Measurements from ENCODE around the gene ARID3A.
A peak's percentile ranks its signal among the peaks of the same experiment; 100 is the strongest.
"Not testable (repeated sequence)": the region's sequence is repeated elsewhere in the genome, so short reads cannot be mapped to it uniquely, and the experiment has no call there.

The ARID3A gene

DNA sequence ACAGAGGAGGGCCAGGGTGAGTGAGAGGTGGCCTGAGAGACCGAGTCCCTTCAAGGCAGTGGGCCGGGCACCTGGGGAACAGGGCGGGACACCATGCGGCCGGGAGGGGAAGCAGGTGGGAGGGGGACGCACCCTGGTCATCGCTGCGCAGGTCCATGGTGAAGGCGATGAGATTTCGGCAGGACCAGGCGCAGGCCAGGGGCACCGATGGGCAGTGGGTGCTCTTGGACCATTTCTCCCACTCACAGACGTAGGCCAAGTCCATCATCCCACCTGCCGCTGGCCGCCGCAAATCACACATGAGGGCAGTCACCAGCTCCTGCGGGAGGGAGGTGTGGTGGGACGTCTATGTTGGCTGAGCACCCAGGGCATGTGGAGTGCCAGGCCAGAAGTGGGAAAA, 35.0 kb upstream of the ARID3A start:
- Histone ChIP-seq H3K4me3 (no peak overlapping the region), H3K4me1 (peaks cover 0 to 24% (median 8%) of the 10 kb centered on the region in 4 donors), H3K27me3 (no peaks in the 10 kb centered on the region), H3K36me3 (peaks cover 8 to 53% (median 41%) of the 10 kb centered on the region in 3 donors), H3K9me3 (no peaks in the 10 kb centered on the region), H3K27ac (no peak overlapping the region)
- TF ChIP-seq, protein P1, sequence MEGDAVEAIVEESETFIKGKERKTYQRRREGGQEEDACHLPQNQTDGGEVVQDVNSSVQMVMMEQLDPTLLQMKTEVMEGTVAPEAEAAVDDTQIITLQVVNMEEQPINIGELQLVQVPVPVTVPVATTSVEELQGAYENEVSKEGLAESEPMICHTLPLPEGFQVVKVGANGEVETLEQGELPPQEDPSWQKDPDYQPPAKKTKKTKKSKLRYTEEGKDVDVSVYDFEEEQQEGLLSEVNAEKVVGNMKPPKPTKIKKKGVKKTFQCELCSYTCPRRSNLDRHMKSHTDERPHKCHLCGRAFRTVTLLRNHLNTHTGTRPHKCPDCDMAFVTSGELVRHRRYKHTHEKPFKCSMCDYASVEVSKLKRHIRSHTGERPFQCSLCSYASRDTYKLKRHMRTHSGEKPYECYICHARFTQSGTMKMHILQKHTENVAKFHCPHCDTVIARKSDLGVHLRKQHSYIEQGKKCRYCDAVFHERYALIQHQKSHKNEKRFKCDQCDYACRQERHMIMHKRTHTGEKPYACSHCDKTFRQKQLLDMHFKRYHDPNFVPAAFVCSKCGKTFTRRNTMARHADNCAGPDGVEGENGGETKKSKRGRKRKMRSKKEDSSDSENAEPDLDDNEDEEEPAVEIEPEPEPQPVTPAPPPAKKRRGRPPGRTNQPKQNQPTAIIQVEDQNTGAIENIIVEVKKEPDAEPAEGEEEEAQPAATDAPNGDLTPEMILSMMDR (IDR thresholded peaks at IDR 0.05): no peak
- intact Hi-C loops (cut with DNase I; ENCODE audit: low total_unique reads): no loop called here
- DNase-seq: no peak

DNA sequence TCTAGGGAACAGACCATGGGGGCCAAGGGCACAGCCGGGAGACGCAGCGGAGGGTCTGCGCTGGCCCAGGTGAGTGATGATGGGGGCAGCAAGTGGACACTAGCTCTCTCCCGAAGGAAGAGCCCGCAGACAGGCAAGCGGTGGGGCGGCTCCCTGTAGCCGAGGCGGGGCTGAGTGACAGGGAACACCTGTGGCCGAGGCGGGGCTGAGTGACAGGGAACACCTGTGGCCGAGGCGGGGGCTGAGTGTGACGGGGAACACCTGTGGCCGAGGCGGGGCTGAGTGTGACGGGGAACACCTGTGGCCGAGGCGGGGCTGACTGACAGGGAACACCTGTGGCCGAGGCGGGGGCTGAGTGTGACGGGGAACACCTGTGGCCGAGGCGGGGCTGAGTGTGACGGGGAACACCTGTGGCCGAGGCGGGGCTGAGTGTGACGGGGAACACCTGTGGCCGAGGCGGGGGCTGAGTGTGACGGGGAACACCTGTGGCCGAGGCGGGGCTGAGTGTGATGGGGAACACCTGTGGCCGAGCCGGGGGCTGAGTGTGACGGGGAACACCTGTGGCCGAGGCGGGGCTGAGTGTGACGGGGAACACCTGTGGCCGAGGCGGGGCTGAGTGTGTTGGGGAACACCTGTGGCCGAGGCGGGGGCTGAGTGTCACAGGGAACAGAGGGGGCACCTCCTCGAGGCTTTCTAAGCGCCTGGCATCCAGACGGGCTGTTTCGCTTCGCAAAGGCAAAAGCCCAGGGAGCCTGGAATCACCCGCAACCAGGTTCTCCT, 34.2 kb upstream of the ARID3A start:
- Histone ChIP-seq H3K36me3 (peaks cover 6 to 48% (median 33%) of the 10 kb centered on the region in 3 donors), H3K27ac (peak overlapping the region; percentile 79 to 94), H3K4me1 (peaks cover 0 to 24% (median 8%) of the 10 kb centered on the region in 4 donors), H3K4me3 (peak overlapping the region; percentile 62 to 87)
- intact Hi-C loops (cut with DNase I; ENCODE audit: low total_unique reads); H3K27me3 ChIP-seq; H3K9me3 ChIP-seq; DNase-seq: not testable (repeated sequence)

DNA sequence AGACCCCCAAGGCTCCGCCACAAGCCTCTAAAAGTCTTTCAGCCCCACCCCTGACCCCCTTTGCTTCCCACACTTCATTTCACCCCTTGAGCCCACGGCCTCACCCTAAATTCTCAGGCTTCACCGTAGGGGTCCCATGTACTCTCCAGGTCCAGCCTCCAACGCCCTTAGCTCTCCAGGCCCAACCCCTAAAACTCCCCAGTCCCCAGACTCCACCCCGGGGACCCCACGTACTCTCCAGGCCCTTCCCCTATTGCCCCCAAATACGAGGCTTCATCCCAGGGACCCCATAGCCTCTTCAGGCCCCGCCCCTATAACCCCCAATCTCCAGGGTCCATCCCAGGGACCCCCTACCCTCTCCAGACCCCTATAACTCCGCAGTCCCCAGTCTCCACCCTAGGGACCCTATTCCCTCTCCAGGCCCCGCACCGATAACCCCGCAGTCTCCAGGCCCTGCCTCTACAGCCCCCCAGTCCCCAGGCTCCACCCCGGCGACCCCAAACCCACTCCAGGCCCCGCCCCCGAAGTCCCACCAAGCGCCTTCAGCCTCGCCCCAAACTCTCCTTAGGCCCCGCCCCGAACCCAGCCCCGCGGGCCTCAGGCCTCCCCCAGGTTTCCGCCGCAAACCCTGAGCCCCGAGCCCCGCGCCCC, 33.5 kb upstream of the ARID3A start:
- H3K27ac ChIP-seq: peak overlapping the region; percentile 79 to 94
- intact Hi-C loops (cut with DNase I; ENCODE audit: low total_unique reads): no loop called here

DNA sequence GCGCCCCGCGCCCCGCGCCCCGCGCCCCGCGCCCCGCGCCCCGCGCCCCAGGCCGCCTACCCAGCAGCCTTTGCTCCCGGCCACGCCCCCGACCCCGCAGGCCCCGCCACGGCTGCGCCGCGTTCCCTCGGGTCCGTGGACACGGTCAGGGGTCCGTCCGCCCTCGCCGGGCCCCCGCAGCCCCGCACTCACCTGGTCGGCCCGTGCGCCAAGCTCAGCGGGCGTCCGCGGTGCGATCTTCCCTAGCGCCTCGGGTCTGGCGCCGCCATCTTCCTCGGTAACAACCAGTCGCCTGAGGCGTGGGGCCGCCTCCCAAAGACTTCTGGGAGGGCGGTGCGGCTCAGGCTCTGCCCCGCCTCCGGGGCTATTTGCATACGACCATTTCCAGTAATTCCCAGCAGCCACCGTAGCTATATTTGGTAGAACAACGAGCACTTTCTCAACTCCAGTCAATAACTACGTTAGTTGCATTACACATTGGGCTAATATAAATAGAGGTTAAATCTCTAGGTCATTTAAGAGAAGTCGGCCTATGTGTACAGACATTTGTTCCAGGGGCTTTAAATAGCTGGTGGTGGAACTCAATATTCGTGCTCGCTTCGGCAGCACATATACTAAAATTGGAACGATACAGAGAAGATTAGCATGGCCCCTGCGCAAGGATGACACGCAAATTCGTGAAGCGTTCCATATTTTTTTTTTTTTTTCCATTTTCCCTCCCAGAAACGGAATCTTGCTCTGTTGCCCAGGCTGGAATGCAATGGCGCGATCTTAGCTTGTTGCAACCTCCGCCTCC, 32.7 kb upstream of the ARID3A start, which contains the start of the genes MED16 and RNU6-9:
TSS of gene MED16 (minus strand) at position 294 of the 796 bp plus-strand sequence. CDS start 2,056 bp downstream, outside the sequence.
TSS of gene RNU6-9 (plus strand) at position 591 of the 796 bp plus-strand sequence.
- peak within 1 kb of the TSS; percentile 62 to 87 for H3K4me3 ChIP-seq
- H3K36me3 ChIP-seq: peaks cover 2 to 47% (median 26%) of the 10 kb centered on the region in 3 donors
- peak; percentile 92 to 95 for DNase-seq
- no peaks in the 10 kb centered on the region for H3K27me3 ChIP-seq
- TF ChIP-seq, protein P1 (IDR thresholded peaks at IDR 0.05): no peak
- intact Hi-C loops (cut with DNase I; ENCODE audit: low total_unique reads): no loop called here
- H3K9me3 ChIP-seq: no peaks in the 10 kb centered on the region
- peaks cover 0 to 24% (median 8%) of the 10 kb centered on the region in 4 donors for H3K4me1 ChIP-seq
- peak within 1 kb of the TSS; percentile 79 to 94 for H3K27ac ChIP-seq

More for the DNA sequence above, 33.5 kb upstream of the ARID3A start:
- Histone ChIP-seq H3K9me3 (no peaks in the 10 kb centered on the region), H3K4me1 (peaks cover 0 to 24% (median 8%) of the 10 kb centered on the region in 4 donors), H3K4me3 (peak overlapping the region; percentile 62 to 87), H3K27me3 (no peaks in the 10 kb centered on the region), H3K36me3 (peaks cover 6 to 48% (median 31%) of the 10 kb centered on the region in 3 donors)
- no peak for DNase-seq
- TF ChIP-seq, protein P1 (IDR thresholded peaks at IDR 0.05): no peak

DNA sequence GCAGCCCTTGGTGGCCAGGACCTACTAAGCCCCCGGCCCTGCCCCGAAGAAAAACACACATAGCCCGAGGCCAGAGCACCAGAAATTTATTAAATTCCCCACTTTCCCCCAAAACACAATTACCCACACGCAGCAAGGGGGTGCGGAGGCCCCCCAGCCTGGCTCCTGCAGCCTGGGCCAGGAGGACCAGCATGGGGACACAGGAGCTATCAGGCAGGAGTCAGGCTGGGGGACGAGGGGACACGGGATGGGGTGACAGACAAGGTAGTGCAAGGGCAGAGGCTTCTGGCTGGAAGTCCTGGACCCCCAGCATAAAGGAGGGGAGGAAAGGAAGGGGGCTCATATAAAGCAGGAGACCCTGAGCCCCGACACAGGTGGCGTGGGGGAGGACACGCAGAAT, 29.4 kb upstream of the ARID3A start:
- TF ChIP-seq, protein P1 (IDR thresholded peaks at IDR 0.05): no peak
- H3K36me3 ChIP-seq: peaks cover 0 to 42% (median 29%) of the 10 kb centered on the region in 3 donors
- intact Hi-C loops (cut with DNase I; ENCODE audit: low total_unique reads): no loop called here
- no peak overlapping the region for H3K27ac ChIP-seq
- no peaks in the 10 kb centered on the region for H3K27me3 ChIP-seq
- no peak for DNase-seq
- no peaks in the 10 kb centered on the region for H3K9me3 ChIP-seq
- peaks cover 0 to 15% (median 6%) of the 10 kb centered on the region in 4 donors for H3K4me1 ChIP-seq
- no peak overlapping the region for H3K4me3 ChIP-seq
